ENCODE results near the gene ARRDC2. TPM values are rescaled to one million over a fixed set of nuclear protein-coding genes. Genes with fewer than 3 reads are reported as not detected.

The ARRDC2 gene
- total RNA-seq, 1 donor from 2014 or later = 4.0 TPM

GRCh38 chr19:18063463-18063862 is 55.5 kb downstream of the ARRDC2 start:
- Mint-ChIP-seq H3K27ac (ENCODE audit: unreplicated experiment) (no peak overlapping the region), H3K4me3 (ENCODE audit: unreplicated experiment) (no peak overlapping the region), H3K4me1 (ENCODE audit: low read depth, unreplicated experiment) (no peaks in the 10 kb centered on the region), H3K9me3 (ENCODE audit: unreplicated experiment) (peaks cover 1% of the 10 kb centered on the region), H3K36me3 (ENCODE audit: unreplicated experiment) (no peaks in the 10 kb centered on the region), H3K27me3 (ENCODE audit: unreplicated experiment) (peaks cover 2% of the 10 kb centered on the region)
- no peak for TF ChIP-seq CTCF (IDR thresholded peaks at IDR 0.05; ENCODE audit: partially characterized antibody, unreplicated experiment)
- no peak for DNase-seq

Other genes starting within 250 kb of the ARRDC2 start
- not detected for gene B3GNT3, start 213.0 kb upstream of the ARRDC2 start, total RNA-seq (ENCODE audit: unreplicated experiment)
- gene INSL3, start 186.7 kb upstream of the ARRDC2 start, total RNA-seq (ENCODE audit: unreplicated experiment) = not detected
- gene JAK3, start 160.2 kb upstream of the ARRDC2 start, total RNA-seq (ENCODE audit: unreplicated experiment) = 1.3 TPM
- gene RPL18A, start 148.3 kb upstream of the ARRDC2 start, total RNA-seq (ENCODE audit: unreplicated experiment) = 1,135 TPM
- 4.3 TPM for gene SLC5A5, start 136.2 kb upstream of the ARRDC2 start, total RNA-seq (ENCODE audit: unreplicated experiment)
- 87.9 TPM for gene CCDC124, start 75.2 kb upstream of the ARRDC2 start, total RNA-seq (ENCODE audit: unreplicated experiment)
- 91.1 TPM for gene KCNN1, start 41.1 kb upstream of the ARRDC2 start, total RNA-seq (ENCODE audit: unreplicated experiment)
- not detected for gene IL12RB1, start 78.8 kb downstream of the ARRDC2 start, total RNA-seq (ENCODE audit: unreplicated experiment)
- gene MAST3, start 89.6 kb downstream of the ARRDC2 start, total RNA-seq (ENCODE audit: unreplicated experiment) = 16.6 TPM
- gene PIK3R2, start 145.0 kb downstream of the ARRDC2 start, total RNA-seq (ENCODE audit: unreplicated experiment) = 36.4 TPM
- 0.76 TPM for gene IFI30, start 165.6 kb downstream of the ARRDC2 start, total RNA-seq (ENCODE audit: unreplicated experiment)
- gene MPV17L2, start 185.0 kb downstream of the ARRDC2 start, total RNA-seq (ENCODE audit: unreplicated experiment) = 17.9 TPM
- 77.4 TPM for gene RAB3A, start 195.9 kb downstream of the ARRDC2 start, total RNA-seq (ENCODE audit: unreplicated experiment)
- gene PDE4C, start 218.3 kb downstream of the ARRDC2 start, total RNA-seq (ENCODE audit: unreplicated experiment) = 69.8 TPM